HuH-7 (cell line): ENCODE measurements around the gene ABCA7.

Experiments used
- DNase-seq: peaks from one replicate; pipeline ENCODE4 v3.0.0; 2011; ENCODE audit warnings: low spot score

Gene ABCA7

GRCh38 chr19:1004204-1004802, 35.6 kb upstream of the ABCA7 start:
- DNase-seq = no peak

- no peak for DNase-seq
These were observed 34.9 kb upstream of the ABCA7 start for GRCh38 chr19:1004803-1005664.

- no peak for DNase-seq
These were observed 33.1 kb upstream of the ABCA7 start for GRCh38 chr19:1006711-1007398.

DNA sequence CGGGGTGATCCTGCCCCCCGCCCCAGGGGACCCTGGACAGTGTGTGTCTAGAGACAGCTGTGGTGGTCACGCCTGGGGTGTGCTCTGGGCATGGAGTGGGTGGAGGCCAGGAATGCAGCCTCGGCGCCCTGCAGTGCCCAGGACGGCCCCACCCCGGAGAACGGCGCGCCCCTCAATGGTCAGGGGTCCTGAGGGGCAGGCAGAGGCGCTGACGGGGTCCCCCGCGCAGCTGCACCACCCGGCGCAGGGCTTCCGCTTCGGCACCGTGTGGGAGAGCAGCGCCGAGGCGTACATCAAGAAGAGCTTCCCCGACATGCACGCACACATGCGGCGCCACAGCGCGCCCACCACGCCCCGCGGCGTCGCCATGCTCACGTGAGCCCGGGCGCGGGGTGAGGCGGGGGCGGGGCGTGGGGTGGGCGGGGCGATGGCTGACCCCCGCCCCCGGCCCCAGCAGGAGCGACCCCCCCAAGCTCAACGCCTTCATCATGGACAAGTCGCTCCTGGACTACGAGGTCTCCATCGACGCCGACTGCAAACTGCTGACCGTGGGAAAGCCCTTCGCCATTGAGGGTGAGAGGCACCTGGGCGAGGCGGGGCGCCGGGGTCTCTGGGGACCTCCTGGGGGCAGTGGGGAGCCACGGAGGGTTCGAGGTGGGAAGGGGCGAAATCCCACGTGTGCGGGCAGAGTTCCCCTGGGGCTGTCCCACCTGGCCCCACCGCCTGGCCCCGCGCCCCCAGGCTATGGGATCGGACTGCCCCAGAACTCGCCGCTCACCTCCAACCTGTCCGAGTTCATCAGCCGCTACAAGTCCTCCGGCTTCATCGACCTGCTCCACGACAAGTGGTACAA, 32.3 kb upstream of the ABCA7 start:
- DNase-seq = no peak

GRCh38 chr19:1008268-1009040, 31.5 kb upstream of the ABCA7 start:
- no peak for DNase-seq

DNA sequence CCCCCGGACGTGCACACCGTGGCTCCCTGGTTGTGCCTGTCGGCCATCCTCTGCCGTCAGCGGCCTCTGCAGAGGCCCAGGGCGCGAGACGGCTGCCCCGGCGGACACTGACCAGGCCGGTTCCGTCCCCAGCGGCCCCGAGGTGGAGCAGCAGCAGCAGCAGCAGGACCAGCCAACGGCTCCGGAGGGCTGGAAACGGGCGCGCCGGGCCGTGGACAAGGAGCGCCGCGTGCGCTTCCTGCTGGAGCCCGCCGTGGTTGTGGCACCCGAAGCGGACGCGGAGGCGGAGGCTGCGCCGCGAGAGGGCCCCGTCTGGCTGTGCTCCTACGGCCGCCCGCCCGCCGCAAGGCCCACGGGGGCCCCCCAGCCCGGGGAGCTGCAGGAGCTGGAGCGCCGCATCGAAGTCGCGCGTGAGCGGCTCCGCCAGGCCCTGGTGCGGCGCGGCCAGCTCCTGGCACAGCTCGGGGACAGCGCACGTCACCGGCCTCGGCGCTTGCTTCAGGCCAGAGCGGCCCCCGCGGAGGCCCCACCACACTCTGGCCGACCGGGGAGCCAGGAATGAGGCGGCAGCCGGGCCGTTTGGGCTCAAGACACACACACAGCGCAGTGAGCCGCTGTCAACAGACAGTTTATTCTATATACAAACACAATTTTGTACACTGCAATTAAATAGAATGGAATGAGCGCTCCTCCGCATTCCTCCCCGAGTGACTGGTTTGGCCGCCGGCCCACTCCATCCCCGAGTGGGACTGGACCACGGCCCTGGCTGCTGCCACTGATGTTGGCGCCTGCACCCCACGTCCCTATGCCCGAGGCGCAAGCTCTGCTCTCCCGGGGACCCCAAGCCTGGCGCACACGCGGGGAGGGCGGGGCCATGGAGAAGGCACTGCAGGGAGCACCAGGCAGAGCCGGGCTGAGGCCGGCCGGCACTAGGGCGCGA, 30.6 kb upstream of the ABCA7 start:
- DNase-seq = no peak

DNA sequence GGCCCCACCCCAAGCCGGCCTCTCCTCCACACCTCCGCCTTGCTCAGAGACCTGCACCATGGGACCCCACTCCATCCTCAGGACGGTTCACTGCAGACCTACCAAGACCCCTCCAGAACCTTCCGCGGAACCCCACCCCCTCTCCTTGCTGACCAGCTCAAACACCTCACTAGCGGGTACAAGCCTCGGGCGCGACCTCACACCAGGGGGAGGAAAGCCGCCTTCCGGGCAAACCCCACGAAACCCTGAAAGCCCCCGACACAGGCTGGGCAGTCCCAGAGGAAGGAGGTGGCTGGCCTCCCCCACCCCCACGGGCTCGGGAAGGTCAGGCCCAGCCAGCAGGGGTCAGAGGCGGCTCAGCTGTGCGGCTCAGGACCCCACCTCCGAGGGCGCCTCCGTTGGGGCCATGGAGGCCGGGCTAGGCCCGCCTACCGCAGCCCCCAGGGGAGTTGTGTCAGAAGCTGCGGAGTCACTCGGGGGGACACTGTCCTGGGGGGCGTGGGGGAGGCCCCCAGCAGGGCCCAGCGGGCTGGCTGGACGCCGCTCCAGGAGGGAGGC, 29.8 kb upstream of the ABCA7 start:
- no peak for DNase-seq

GRCh38 chr19:1010586-1011510, 29.1 kb upstream of the ABCA7 start:
- no peak for DNase-seq

DNA sequence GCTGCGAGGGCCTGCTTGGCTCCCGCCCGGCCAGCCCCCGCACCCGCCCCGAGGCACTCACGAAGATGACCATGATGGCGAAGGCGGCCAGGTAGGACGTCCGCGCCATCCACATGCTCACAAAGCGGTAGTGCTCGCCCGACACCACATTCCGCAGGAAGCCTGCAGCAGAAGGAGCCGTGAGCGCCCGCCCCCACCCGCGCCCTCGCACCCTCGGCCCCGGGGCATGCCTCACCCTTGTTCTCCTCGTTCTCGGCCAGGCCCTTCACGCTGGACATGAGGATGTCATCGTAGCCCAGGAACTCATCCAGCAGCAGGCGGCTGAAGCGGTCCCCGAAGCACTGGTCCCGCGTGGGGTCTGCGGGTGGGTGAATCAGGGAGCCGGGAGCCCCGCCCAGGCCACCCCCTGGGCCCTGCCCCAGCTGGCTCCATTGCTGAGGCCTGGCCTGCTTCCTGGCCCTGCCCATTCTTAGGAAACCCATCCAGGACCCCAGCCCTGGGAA, 28.0 kb upstream of the ABCA7 start:
- DNase-seq = no peak

- no peak for DNase-seq
These were observed 27.6 kb upstream of the ABCA7 start for GRCh38 chr19:1012334-1012733.

DNA sequence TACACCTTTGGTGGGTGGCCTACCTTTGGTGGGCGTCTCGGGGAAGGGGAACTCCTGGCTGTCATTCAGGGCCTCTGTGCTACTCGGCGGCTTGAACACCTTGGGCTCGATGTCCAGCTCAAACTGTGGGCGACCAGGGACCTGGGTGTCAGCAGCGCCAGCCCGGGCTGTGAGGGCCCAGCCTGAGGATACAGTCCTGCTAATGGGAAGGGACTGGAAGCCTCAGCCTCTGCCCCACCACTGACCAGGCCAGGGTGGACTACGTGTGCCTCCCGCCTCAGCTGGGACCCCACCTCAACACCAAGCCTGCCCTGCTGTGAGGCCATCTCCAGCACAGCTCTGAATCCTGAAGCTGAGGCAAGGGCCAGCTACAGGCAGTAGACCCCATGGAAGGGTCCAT, 26.7 kb upstream of the ABCA7 start:
- DNase-seq = no peak

GRCh38 chr19:1014161-1015060, 25.5 kb upstream of the ABCA7 start:
- no peak for DNase-seq

- DNase-seq = no peak
These were observed 24.7 kb upstream of the ABCA7 start for GRCh38 chr19:1015061-1015781.

DNA sequence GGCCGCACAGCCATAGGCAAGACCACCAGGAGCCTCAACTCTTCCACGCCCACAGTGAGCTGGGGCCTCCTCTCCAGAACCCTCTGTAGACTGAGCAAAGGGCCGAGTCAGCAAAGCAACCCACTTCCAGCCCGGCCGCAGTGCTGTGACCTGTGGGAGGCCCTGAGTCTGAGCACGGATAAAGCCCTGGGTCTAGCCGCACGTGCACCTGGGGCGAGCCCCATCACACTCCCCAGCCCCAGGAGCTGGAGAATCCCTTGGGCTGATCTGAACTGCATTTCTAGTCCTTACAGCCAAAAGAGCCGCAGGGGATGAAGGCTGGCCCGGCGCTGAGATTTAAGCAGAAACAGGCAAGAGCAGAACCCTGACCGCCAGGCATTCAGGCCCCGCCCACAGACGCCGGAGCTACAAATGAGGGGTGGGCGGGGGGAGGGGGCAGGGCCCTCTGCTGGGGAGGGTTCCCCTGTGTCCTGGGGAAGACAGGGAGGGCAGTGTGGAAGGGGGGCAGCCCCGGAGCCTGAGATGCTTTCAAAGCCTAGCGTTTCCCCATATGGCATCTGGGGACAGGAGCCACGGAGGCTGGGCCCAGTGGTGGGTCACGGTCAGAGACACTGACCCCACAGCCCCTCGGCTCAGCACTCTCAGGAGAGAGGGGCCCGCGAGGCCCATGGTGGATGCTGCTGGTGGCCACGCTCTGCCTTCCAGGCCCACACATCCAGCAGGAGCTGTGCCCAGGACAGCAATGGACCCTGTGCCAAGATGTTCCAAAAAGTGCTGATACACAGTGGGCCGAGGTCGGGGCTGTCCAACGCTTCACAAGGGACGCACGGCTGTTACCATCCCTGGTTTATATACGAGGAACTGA, 23.9 kb upstream of the ABCA7 start:
- no peak for DNase-seq

DNA sequence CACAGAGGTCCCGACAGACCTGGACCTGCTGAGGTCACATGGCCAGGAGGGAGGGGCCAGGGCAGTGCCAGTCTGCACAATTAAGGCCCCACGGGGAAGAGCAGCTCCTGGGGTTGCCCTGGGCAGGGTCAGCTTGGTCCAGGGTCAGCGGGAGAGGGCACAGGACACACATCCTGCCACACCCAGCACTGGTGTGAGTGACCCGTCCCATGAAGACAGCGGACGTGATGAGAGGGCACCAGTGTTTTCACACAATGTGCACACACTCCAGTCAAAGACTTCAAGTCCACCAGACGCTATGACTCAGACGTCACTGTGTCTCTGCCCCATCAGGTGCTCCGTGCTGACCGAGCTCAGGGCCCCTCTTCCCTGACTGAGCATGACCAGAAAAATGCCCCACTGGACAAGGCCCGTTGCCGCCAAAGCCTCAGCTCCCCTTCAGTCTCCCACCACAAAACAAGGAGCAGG, 23.2 kb upstream of the ABCA7 start:
- no peak for DNase-seq
